ENCODE data around the gene NCS1.

The NCS1 gene

DNA sequence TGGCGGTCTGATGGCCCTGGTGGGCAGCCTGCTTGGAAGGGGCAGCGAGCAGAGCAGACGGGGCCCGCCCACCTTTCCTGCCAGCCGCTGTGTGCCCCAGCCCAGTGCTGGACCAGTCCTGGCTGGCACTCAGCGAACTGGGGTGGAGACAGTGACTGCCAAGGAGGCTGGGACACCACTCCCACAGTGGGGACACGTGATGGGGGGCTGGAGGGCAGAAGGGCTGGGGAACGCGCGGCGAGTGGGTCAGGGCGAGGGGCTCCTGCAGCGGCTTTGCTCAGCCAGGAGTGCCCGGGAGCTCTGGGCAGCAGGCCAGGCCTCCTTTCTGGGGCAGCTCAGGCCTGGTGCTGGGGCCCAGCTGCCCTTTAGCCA, 19.5 kb downstream of the NCS1 start:
- DNase-seq (ENCODE audit: low read depth, low spot score) = no peak
- H3K27ac ChIP-seq = no peak overlapping the region

DNA sequence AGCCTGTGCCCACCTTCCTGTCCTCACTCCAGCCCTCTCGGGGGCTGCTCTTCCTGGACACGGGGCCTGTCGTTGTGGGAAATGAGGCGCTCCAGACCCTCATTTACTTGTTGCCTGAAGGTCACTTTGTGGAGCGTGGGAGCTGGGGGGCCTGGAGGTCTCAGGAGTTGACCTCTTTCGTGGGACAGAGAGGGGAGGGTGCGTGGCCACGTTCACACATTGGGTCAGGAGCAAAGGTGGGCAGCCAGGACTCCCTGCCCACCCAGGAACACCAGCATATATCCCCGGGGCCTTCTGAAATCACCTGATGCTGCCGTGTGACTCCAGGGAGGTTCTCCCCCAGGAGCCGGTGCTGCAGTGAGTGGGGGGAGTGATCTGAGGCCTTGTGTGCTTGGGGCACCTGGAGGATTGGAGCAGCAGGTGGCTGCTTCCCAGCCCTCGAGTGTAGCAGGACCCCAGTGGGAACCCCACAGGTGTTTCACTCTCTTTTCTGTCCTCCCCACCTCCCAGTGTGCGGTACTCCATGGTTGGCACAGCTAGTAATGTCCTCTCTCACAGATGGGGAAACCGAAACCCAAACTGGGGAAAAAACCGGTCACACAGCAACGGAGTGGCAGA, 20.3 kb downstream of the NCS1 start:
- no peak overlapping the region for H3K27ac ChIP-seq
- DNase-seq (ENCODE audit: low read depth, low spot score) = no peak

DNA sequence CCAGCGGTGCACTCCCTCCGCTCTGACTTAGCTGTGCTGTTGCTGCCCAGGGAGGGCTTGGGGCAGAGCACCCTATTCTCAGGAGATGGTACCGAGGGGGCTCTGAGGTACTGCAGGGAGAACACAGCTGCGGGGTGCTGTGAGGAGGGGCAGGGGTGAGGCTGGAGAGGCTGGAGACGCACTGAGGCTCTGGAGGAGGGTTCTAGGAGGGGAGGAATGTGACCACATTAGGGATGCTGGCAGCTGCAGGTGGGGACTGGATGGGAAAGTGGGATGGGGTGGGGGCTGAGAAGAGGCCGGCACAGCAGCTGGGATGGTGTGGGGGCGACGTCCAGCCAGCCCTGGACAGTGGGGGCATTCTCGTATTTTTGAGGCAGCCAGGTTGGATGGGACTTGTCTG, 20.9 kb downstream of the NCS1 start:
- H3K27ac ChIP-seq = no peak overlapping the region

DNA sequence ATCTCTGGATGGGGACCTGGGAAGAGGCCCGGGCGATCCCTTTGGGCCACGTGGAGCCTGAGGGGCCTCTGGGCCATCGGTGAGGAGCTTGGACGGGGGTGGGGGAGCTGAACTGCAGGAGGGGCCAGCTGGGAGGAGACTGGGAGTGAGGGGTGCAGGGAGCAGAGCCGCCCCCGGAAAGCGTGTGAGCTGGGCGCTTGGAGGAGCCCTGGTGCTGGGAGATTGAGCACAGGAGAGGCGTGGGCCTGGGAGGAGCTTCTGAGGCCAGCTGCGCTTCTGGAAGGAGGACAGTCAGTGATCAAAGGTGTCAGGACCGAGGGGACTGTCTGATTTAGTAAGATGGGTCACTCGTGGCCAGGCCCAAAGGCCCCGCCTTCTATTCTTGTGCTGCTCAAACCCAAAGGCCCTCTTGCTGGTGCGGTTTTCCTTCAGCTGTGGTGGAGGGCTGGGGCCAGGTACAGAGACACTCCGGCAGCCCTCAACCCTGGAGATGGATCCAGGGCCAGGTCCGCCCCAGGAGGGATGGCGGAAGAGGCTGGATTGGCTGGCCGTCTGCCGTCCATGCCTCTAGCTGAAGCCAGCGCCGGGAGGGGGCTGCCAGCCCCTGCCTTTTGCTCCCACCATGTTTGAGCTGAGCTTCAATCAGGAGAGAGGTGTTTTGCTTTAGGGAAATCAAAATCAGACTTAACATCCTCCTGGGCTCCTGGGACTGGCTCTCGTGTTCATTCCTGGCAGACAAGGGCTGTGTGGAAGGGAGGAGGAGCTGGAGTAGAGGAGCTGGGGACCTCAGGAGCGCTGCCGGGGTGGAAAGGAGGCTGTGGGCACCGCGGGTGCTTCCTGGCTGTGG, 21.6 kb downstream of the NCS1 start:
- DNase-seq (ENCODE audit: low read depth, low spot score) = no peak
- no peak overlapping the region for H3K27ac ChIP-seq

More for the DNA sequence above, 20.9 kb downstream of the NCS1 start:
- DNase-seq (ENCODE audit: low read depth, low spot score) = no peak

DNA sequence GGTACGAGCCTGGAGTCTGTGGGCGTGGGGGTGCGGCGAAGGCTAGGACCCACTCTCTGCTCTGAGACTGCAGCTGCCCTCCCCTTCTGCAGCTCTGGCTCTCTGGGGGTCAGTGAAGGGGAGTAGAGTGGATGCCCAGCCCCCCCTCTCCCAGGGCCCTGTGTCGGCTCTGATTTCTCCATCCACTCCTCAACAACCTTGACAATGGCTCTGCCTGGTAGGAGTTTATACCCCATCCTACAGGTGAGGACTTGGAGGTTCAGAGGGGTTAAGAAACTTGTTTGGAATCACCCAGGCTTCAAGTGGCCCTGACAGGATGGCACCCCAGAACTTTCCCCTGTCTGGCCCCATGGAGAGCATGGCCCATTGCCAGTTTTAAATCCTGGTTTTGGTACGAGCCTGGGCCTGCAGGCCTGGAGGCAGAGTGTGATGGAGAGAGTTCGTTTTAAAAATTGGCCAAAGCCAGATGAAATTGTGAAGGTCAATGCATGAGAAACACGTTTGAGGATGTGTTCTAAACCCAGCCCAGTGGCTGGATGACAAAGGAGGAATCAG, 22.3 kb downstream of the NCS1 start:
- no peak for DNase-seq (ENCODE audit: low read depth, low spot score)
- no peak overlapping the region for H3K27ac ChIP-seq

DNA sequence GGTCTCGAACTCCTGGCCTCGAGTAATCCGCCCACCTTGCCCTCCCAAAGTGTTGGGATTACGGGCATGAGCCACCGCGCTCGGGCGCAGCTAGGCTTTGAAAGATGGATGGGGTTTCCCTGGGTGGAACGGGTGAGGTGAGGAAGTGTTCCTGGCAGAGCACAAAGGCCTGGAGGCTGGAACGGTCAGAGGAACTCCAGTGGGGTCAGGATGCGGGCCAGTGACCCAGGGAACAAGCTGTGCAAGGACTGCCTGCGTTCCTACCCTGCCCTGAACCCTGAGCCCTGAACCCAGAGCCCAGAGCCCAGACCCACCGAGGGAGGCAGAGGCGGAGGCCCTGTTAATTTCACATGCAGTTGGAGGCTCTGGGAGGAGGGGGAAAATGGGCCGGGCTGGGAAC, 23.4 kb downstream of the NCS1 start:
- DNase-seq (ENCODE audit: low read depth, low spot score) = no peak
- H3K27ac ChIP-seq = no peak overlapping the region

DNA sequence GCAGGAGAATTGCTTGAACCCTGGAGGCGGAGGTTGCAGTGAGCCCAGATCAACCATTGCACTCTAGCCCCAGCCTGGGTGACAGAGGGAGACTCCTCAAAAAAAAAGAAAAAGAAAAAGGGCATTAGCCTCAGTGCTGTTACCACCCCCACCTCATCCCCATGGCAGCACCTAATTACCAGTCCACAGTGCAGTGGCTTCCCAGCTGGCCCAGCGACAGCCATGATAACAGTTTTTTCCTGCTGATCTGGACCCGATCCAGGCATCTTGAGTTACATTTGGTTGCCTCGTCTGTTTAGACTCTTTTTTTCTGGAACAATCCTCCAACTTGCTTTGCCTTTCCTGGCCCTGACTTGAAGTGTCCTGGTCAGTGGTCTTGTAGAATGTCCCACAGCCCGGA, 24.4 kb downstream of the NCS1 start:
- no peak overlapping the region for H3K27ac ChIP-seq

DNA sequence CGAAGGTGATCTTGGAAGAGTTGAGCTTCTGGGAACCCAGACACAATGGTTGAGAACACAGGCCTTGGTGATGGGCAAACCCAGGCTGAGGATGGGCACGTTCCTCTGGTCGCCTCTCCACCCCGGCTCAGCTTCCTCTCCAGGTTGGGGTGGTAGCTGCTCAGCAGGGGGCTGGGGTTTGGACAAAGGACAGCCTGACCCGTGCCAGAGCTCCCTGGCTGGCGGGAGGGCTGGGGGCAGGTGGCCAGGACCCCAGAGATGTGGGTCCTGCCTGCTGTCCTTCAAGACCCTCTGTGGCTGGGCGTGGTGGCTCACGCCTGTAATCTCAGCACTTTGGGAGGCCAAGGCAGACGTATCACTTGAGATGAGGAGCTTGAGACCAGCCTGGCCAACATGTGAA, 25.2 kb downstream of the NCS1 start:
- no peak for DNase-seq (ENCODE audit: low read depth, low spot score)
- H3K27ac ChIP-seq = no peak overlapping the region

More for the DNA sequence above, 24.4 kb downstream of the NCS1 start:
- DNase-seq (ENCODE audit: low read depth, low spot score) = no peak

DNA sequence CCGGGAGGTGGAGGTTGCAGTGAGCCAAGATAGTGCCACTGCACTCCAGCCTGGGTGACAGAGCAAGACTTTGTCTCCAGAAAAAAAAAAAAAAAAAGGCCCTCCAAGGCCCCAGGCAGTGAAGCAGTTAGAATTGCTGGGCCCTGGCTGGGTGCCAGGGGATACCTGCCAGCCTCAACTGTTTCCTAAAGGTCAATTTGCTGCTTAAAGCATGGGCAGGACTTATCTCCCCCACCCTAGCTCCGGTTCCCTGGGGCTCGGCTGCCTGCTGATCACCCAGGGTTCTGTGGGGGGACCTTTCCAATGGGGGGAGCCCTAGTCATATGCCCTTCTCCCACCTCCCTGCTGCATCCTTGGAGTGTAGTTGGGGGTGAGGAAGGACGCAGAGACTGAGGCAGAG, 25.7 kb downstream of the NCS1 start:
- H3K27ac ChIP-seq = no peak overlapping the region
- DNase-seq (ENCODE audit: low read depth, low spot score) = no peak

DNA sequence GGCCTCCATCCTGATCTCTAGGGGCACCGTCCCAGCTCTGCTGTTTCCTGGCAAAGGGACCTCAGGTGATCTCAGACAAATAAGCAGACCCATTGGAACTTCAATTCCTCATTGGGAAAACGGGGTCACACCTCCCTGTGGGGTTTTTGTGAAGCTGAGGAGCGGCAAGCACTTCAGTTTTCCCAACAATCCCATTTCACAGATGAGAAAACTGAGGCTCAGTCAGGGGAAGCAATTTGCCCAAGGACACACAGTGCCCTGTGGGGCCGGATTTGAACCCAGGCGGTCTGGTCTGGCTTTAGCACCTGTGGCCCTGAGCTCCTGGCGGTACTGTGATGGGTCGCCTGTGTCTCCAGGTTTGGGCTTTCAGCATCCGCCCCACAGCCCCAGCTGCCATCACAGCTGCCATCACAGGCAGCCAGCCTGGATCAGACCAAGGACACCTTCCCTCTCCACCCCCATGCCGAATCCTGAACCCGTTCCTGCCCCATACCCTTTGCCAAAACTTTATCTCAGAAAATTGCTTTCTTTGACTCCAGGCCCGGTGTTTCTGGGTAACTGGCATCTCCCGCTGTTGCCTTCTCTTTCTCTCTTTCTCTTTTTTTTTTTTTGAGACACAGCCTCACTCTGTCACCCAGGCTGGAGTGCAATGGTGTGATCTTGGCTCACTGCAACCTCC, 26.4 kb downstream of the NCS1 start:
- DNase-seq (ENCODE audit: low read depth, low spot score) = no peak
- peak overlapping the region; percentile 60 for H3K27ac ChIP-seq

DNA sequence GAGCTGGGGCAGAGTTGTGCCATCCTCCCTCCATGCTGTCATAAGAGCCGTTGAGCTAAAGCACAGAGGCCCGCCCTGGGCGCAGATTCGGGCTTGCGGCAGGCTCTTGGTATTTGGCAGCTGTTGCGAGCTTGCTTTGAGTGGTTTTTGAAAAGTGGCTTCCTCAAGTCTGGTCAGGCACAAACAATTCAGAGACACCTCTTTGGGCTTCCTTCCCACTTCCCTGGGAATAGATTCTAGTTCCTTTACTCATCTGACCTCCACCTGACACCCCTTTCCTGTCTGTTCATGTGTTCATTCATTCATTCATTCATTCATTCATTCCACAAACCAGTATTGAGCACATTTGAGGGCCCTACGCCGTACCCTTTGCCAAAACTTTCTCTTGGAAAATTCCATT, 27.4 kb downstream of the NCS1 start:
- peak overlapping the region; percentile 60 for H3K27ac ChIP-seq
- peak; percentile 48 for DNase-seq (ENCODE audit: low read depth, low spot score)

DNA sequence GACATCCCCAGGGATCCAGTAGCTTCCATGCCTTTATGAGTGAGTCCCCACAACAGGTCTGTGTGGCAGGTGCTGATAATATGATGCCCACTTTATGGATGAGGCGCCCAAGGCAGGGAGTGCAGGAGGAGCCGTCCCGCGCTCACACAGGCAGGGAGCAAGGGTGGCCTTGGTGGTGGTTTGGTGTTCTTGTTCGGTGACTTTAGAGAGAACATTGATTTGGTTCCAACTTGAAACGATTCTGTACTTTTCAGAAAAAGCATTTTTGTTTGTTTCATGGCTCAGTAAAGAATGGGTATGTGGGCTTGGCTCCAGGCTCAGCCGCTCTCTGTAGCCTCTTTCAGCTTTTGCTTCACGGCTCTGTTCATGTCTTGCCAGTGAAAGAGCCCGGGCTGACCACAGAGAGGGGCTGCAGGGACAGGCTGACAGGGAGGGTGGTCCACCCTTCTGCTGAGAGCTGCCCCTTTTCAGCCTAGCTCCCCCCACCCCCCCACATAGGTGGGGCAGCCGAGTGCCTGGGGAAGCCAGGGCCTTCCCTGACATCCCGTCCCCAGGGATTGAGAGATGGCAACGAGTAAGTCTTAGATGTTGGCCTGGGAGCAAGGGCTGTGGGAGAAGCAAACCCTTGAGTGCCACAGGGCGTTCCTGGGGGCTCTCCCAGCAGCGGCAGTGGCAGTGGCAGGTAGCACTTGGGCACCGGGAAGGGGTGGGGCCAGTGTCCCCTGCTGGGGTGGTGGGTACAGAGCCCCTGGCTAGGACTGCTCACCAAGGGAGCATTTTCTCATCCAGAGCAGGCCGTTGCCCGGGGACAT, 28.0 kb downstream of the NCS1 start:
- H3K27ac ChIP-seq = peak overlapping the region; percentile 60
- DNase-seq (ENCODE audit: low read depth, low spot score) = no peak

DNA sequence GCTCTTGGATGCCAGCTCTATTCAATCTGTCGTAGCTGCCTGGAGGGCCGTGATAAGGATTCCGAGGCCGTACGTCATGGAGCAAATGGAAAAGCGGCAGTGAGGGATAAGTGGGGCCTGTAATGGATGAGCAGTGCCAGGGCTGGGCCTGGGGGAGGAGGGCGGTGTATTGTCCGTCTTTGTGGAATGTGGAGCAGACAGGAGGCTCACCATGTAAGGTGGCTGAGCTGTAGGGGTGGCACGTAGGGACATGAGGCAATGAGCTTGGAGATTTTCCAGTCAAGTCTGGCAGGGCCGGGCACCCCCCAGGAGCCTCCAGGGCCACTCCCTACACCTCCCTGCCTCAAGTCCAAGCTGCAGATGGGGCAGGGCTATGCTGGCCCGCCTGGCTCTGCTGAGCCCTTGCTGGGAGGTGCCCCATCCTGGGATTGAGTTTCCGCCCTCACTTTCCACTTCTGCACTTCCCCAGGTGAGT, 29.2 kb downstream of the NCS1 start:
- peak overlapping the region; percentile 60 for H3K27ac ChIP-seq
- DNase-seq (ENCODE audit: low read depth, low spot score) = no peak

DNA sequence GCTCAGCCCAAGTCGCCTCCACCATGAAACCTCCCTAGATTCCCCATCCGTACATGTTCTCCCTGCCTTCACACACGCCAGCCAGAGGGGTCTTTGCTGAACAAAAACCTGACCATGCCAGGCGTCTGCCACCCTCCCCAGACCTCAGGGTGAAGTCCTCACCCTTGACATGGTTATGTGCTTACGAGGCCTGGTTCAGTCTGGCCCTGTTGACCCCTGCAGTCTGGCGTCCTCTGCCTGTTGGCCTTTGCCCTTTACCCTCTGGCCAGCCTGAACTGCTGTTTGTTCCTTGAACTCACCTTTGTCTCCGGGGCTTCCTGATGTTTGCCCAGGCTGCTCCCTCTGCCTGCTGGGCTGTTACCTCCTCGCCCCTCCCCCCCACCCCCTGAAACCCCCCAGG, 29.8 kb downstream of the NCS1 start:
- H3K27ac ChIP-seq = no peak overlapping the region
- DNase-seq (ENCODE audit: low read depth, low spot score) = no peak

DNA sequence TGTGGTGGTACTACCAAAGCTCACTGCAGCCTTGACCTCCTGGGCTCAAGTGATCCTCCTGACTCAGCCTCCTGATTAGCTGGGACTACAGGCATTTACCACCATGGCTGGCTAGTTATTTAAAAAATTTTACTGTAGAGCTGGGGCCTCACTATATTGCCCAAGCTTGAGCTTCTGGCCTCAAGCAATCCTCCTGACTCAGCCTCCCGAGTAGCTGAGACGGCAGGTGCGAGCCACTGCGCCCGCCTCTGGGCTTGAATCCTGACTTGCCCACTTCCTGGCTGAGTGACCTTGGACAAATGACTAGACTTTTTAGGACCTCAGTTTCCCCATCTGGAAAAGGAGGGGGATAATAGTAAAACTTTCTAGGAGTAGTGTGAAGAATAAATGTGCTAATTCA, 32.1 kb downstream of the NCS1 start:
- no peak overlapping the region for H3K27ac ChIP-seq

DNA sequence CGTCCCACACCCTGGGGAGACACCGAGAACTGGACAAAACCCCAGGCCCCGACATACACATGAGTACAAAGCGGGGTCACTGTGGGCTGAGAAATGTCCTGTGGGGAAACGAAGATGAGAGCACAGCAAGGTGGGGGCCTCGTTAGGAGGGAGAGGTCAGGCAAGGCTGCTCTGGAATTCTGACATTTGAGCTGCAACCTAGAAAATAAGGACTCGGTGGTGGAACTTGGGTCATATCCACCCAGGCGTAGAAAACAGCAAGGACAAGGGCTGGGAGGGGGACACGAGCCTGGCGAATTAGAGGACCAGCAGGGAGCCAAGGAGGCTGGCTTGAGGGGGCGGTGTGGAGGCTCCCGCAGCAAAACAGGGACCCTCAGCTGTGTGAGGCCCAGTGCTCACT, 32.8 kb downstream of the NCS1 start:
- H3K27ac ChIP-seq = no peak overlapping the region

More for the DNA sequence above, 32.1 kb downstream of the NCS1 start:
- DNase-seq (ENCODE audit: low read depth, low spot score) = no peak

DNA sequence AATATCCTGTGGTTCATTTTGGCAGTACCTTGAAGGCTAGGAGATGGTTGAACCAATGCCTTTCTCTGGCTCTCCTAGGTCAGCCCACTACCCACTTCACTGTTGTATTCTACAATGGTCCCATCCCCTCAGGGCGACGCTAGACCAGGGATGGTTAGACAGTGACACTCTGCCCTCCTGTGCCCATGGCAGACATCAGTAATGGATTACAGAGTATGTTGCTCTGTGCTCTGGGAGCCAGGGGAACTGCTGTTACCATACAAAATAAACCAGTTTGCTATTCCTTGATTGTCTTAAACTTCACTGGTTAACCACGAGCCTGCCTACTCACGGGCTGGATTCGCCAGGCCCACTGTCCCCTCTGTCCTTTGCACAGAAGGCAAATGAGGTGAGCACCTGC, 33.7 kb downstream of the NCS1 start:
- no peak for DNase-seq (ENCODE audit: low read depth, low spot score)
- H3K27ac ChIP-seq = no peak overlapping the region

More for the DNA sequence above, 32.8 kb downstream of the NCS1 start:
- no peak for DNase-seq (ENCODE audit: low read depth, low spot score)

DNA sequence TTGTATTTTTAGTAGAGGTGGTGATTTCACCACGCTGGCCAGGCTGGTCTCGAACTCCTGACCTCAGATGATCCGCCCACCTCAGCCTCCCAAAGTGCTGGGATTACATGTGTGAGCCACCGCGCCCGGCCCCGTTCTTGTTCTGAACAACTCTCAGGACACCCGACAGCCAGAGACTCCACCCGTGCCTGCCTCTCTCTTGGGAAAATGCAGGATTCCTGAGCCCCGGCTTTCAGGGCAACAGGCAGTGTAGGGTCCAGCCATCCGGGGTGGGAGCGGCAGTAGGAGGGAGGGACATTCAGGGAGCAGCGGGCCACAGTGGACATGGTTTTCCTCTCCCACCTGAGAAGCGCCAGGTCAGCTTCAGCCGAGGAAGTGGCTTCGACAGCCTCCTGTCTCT, 34.4 kb downstream of the NCS1 start:
- no peak overlapping the region for H3K27ac ChIP-seq

DNA sequence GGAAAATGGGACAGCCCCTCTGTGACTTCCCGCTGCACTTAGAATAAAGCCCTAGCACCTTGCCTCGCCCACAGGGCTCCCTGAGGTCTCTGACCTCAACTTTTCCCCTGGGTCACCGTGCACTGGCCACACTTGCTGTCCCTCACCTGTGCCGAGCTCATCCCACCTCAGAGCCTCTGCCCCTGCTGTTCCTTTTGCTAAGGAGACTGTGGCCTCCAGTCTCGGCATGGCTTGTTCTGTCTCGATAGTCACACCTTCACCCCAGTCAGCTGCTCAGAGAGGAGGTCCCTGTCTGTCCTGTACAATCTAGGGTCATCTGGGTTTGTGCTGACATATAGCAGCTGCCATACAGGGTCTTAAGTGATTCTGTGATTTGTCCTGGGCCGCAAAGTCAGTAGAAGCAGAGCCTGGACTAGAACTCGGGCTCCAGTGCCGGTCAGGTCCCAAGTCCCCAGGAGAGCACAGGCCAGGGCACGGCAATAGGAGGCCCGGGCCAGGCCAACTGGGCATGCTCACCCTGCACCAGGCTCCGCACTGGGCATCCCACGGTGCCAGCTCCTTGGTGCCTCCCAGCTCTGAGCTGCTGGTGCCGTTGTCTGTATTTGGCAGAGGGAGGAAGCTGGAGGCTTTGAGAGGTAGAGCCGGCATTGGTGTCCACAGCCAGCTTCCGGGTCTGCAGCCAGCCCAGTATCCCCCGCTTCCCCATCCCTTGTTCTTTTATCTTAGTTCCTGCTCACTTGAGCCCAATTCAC, 35.2 kb downstream of the NCS1 start:
- no peak overlapping the region for H3K27ac ChIP-seq
- DNase-seq (ENCODE audit: low read depth, low spot score) = no peak

More for the DNA sequence above, 34.4 kb downstream of the NCS1 start:
- DNase-seq (ENCODE audit: low read depth, low spot score) = no peak

Measured in epithelial cell of prostate (primary cell).